ENCODE results near the gene ZNF583.

Gene ZNF583

GRCh38 chr19:56476093-56476492, 72.0 kb downstream of the ZNF583 start:
- no peak for DNase-seq
